CD4-positive, alpha-beta T cell (primary cell): ENCODE data around the gene ARPC4. TPM values are rescaled to one million over a fixed set of nuclear protein-coding genes. Genes with fewer than 3 reads are reported as not detected.

ENCODE experiments used
- ATAC-seq: fragments of 200-7000 bp; cut with Tn5 transposase; one replicate; pipeline ENCODE4 v1.10.0; 2022; ENCODE audit warnings: mild to moderate bottlenecking; ENCODE audit not compliant: poor library complexity
- CTCF ChIA-PET: fragments of 350-600 bp; sonication (Branson Sonifier 250); formaldehyde crosslinking; loops from one replicate; lab custom pipeline; 2021; ENCODE audit warnings: antibody characterized with exemption, inconsistent platforms; lab: Charles Lee
- POLR2A ChIA-PET: fragments of 350-600 bp; sonication (Branson Sonifier 250); formaldehyde crosslinking; loops from one replicate; lab custom pipeline; 2021; ENCODE audit warnings: antibody characterized with exemption, inconsistent platforms; lab: Charles Lee
- DNase-seq, 14 experiments: peaks; one replicate each; pipeline ENCODE4 v3.0.0-alpha.2; 2013 to 2020; ENCODE audit warnings: mixed read lengths in 2 of 14
- H3K27ac ChIP-seq, 2 donors: one replicate each; pipeline versions ENCODE4 v1.5.1 to v1.7.0; 2013; ENCODE audit warnings: low read length in 2 of 2, low read depth in 1 of 2, mild to moderate bottlenecking in 1 of 2
- H3K27me3 ChIP-seq, 2 experiments: 1 replicate in 1 of 2; 2 replicates in 1 of 2; pipeline versions ENCODE4 v1.6.1 to v1.7.0; 2013; ENCODE audit warnings: low read length in 2 of 2, control low read depth in 1 of 2, mild to moderate bottlenecking in 1 of 2, moderate library complexity in 1 of 2; ENCODE audit not compliant: insufficient read depth in 2 of 2, control insufficient read depth in 1 of 2
- H3K36me3 ChIP-seq: one replicate; pipeline ENCODE4 v1.6.1; 2013; ENCODE audit warnings: low read length, control low read depth; ENCODE audit not compliant: insufficient read depth
- H3K4me1 ChIP-seq: one replicate; pipeline ENCODE4 v1.6.1; 2013; ENCODE audit warnings: low read length, control low read depth; ENCODE audit not compliant: insufficient read depth
- H3K4me3 ChIP-seq: one replicate; pipeline ENCODE4 v1.5.1; 2013; ENCODE audit warnings: mild to moderate bottlenecking, low read length, moderate library complexity
- H3K9me3 ChIP-seq, 2 experiments: 1 replicate in 1 of 2; 2 replicates in 1 of 2; pipeline versions ENCODE4 v1.6.1 to v1.7.0; 2013; ENCODE audit warnings: low read length in 2 of 2, mild to moderate bottlenecking in 2 of 2, control low read depth in 1 of 2, moderate library complexity in 1 of 2; ENCODE audit not compliant: control insufficient read depth in 1 of 2, insufficient read depth in 1 of 2
- H3K27ac Mint-ChIP-seq: one replicate; pipeline ENCODE4 v1.8.0; 2020; ENCODE audit warnings: mixed read lengths
- H3K27me3 Mint-ChIP-seq: one replicate; pipeline ENCODE4 v1.8.0; 2021; ENCODE audit warnings: mixed read lengths
- H3K36me3 Mint-ChIP-seq: one replicate; pipeline ENCODE4 v1.8.0; 2021; ENCODE audit warnings: low read depth, mixed read lengths
- H3K4me1 Mint-ChIP-seq: one replicate; pipeline ENCODE4 v1.8.0; 2021; ENCODE audit warnings: low read depth, mixed read lengths
- H3K4me3 Mint-ChIP-seq: one replicate; pipeline ENCODE4 v1.8.0; 2020; ENCODE audit warnings: mild to moderate bottlenecking, mixed read lengths
- H3K9me3 Mint-ChIP-seq: one replicate; pipeline ENCODE4 v1.8.0; 2020; ENCODE audit warnings: mixed read lengths
- intact Hi-C, 2 experiments: fragments of 100-400 bp; cut with DNase I in 1 of 2; cut with micrococcal nuclease in 1 of 2; formaldehyde crosslinking; loops; one replicate each; pipeline versions ENCODE4 v1.15.1 to v1.9.0; 2023 to 2025; cut with DNase I, micrococcal nuclease
- total RNA-seq, 174 experiments: library from RNA in 2 of 174; stranded (reverse) in 2 of 174; gene quantifications; one replicate each; pipeline ENCODE4 v1.2.3 and lab custom pipeline; 2021 to 2026
- TF ChIP-seq, protein P1 (sequence below): fragments of 200-600 bp; IDR thresholded peaks from one replicate; pipeline ENCODE4 v1.8.0; 2022; ENCODE audit warnings: antibody characterized with exemption, mild to moderate bottlenecking

ARPC4 gene
- total RNA-seq, 2 experiments from 2014 or later = 88.7 to 91.3 TPM

DNA sequence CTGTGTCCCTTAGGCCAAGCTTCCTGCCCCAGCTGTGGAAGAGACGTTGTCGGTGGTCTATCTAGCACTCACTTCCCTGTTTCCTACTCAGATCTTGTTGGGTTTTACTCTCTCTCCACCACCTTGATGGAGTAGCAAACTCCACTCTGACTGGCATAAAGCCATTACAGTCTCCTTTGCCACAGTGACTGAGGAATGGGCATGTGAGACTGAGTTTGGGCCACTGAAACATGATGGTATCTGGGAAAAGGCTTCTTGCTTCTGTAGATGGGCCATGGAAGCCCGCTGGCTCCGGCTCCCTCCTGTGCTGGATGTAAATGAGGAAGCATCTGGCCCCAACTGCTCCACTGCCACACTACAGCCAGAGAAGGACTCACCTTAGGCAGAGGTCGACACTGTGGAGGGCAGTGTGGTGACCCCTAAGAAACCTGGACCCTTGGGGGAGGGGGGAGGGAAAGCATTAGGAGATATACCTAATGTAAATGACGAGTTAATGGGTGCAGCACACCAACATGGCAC lies 13.7 kb upstream of the ARPC4 start:
- H3K27ac Mint-ChIP-seq = peak overlapping the region; percentile 65
- Histone ChIP-seq H3K9me3 (no peaks in the 10 kb centered on the region), H3K27me3 (no peaks in the 10 kb centered on the region), H3K36me3 (peaks cover 31% of the 10 kb centered on the region), H3K27ac (no peak overlapping the region), H3K4me3 (no peak overlapping the region), H3K4me1 (peaks cover 50% of the 10 kb centered on the region)
- peaks cover 26% of the 10 kb centered on the region for H3K36me3 Mint-ChIP-seq
- ChIA-PET POLR2A (interaction anchor here (1.2 to 1.5 kb wide), 2 partner anchors 14 to 17 kb away, joined by 3 to 4 read pairs; partner anchors contain the start of genes ARPC4 and TADA3), CTCF (no interaction called here)
- no peaks in the 10 kb centered on the region for H3K27me3 Mint-ChIP-seq
- DNase-seq = no peak
- TF ChIP-seq, protein P1, sequence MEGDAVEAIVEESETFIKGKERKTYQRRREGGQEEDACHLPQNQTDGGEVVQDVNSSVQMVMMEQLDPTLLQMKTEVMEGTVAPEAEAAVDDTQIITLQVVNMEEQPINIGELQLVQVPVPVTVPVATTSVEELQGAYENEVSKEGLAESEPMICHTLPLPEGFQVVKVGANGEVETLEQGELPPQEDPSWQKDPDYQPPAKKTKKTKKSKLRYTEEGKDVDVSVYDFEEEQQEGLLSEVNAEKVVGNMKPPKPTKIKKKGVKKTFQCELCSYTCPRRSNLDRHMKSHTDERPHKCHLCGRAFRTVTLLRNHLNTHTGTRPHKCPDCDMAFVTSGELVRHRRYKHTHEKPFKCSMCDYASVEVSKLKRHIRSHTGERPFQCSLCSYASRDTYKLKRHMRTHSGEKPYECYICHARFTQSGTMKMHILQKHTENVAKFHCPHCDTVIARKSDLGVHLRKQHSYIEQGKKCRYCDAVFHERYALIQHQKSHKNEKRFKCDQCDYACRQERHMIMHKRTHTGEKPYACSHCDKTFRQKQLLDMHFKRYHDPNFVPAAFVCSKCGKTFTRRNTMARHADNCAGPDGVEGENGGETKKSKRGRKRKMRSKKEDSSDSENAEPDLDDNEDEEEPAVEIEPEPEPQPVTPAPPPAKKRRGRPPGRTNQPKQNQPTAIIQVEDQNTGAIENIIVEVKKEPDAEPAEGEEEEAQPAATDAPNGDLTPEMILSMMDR = no peak
- no peak for ATAC-seq
- intact Hi-C loops = no loop called here
- H3K4me3 Mint-ChIP-seq = peak overlapping the region; percentile 21
- H3K4me1 Mint-ChIP-seq = peaks cover 53% of the 10 kb centered on the region
- no peaks in the 10 kb centered on the region for H3K9me3 Mint-ChIP-seq

DNA sequence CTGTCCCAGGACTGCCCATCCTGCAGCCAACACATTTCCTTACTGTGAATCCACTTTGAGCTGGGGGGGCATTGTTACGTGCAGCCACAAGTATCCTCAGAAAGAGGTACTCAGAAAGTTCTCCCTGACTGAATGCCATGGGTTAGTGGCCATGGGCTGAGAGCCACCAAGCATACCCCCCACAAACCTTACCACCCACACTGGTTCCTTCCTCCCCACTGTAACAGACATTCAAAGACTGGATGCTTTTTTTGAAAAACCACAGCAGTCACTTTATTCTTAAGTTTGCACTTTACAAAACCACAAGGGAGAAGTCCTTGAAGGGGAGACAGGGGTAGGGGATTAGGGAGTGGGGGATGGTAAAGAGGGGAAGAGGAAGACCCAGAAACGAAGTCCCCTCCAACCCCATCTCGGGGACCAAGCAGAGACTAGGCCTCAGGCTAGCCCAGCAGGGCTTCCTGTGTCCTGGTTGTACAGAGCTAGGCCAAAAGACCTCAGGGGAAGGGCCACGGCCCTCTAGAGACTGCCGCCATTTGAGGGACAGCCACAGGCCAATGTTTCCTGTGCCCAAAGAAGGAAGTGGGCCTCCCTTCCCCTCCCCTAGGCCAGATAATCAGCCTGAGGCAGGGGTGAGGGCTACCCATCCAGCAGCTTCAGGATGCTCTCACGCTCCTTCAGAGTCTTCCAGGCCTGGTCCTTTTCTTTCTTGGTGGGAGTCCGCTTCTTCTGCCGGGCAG lies 13.0 kb upstream of the ARPC4 start:
- peak overlapping the region; percentile 38 for H3K4me3 Mint-ChIP-seq
- peak overlapping the region; percentile 65 for H3K27ac Mint-ChIP-seq
- Histone ChIP-seq H3K27me3 (no peaks in the 10 kb centered on the region), H3K4me3 (peak overlapping the region; percentile 6), H3K27ac (peak overlapping the region; percentile 42 to 49), H3K36me3 (peaks cover 38% of the 10 kb centered on the region), H3K4me1 (peaks cover 50% of the 10 kb centered on the region), H3K9me3 (no peaks in the 10 kb centered on the region)
- peaks cover 53% of the 10 kb centered on the region for H3K4me1 Mint-ChIP-seq
- ChIA-PET CTCF (interaction anchor here (1.0 kb wide), 1 partner anchor 53 kb away, joined by 4 read pairs; no protein-coding TSS in a partner anchor), POLR2A (interaction anchor here (0.6 to 3.6 kb wide), 4 partner anchors 8 to 22 kb away, joined by 3 to 26 read pairs (median 5); partner anchors contain the start of genes ARPC4, CAMK1 and TADA3)
- TF ChIP-seq, protein P1 = no peak
- DNase-seq = peak in 5 of 14 experiments; percentile 30 to 61 (median 38)
- peak; percentile 71 for ATAC-seq
- intact Hi-C loops = no loop called here
- H3K27me3 Mint-ChIP-seq = no peaks in the 10 kb centered on the region
- H3K9me3 Mint-ChIP-seq = no peaks in the 10 kb centered on the region
- H3K36me3 Mint-ChIP-seq = peaks cover 28% of the 10 kb centered on the region

DNA sequence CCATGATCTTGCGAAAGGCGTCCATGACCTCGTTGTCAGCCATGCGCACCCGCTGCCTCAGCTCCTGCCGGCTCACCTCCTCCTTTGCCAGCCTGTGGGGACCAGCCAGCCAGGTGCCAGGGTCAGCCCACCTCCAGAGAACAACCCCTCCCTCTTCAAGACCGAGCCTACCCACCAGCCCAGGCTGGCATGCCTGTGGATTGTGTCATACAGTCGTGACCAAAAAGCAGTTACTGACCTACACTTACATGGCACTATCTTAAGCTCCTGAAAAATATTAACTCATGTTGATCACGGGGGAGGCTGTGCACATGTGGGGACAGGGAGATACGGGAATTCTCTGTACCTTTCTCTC lies 12.4 kb upstream of the ARPC4 start:
- Histone ChIP-seq H3K36me3 (peaks cover 44% of the 10 kb centered on the region), H3K27ac (peak overlapping the region; percentile 42 to 49), H3K4me3 (no peak overlapping the region), H3K27me3 (no peaks in the 10 kb centered on the region), H3K4me1 (peaks cover 50% of the 10 kb centered on the region), H3K9me3 (no peaks in the 10 kb centered on the region)
- Mint-ChIP-seq H3K4me3 (peak overlapping the region; percentile 38), H3K27ac (peak overlapping the region; percentile 65), H3K9me3 (no peaks in the 10 kb centered on the region), H3K27me3 (no peaks in the 10 kb centered on the region), H3K4me1 (peaks cover 55% of the 10 kb centered on the region), H3K36me3 (peaks cover 34% of the 10 kb centered on the region)
- intact Hi-C loops = no loop called here
- POLR2A ChIA-PET = interaction anchor here (1.1 to 3.6 kb wide), 3 partner anchors 9 to 13 kb away, joined by 3 to 26 read pairs (median 7); partner anchors contain the start of genes ARPC4, CAMK1 and TADA3
- CTCF ChIA-PET = interaction anchor here (1.0 kb wide), 1 partner anchor 53 kb away, joined by 4 read pairs; no protein-coding TSS in a partner anchor
- TF ChIP-seq, protein P1 = no peak
- DNase-seq (no peak), ATAC-seq (no peak)
